Measurements from ENCODE around the gene PRDM15. TPM values are rescaled to one million over a fixed set of nuclear protein-coding genes. Genes with fewer than 3 reads are reported as not detected.

PRDM15 gene
- total RNA-seq, 2 experiments from 2014 or later, result 12.2 to 13.0 TPM

DNA sequence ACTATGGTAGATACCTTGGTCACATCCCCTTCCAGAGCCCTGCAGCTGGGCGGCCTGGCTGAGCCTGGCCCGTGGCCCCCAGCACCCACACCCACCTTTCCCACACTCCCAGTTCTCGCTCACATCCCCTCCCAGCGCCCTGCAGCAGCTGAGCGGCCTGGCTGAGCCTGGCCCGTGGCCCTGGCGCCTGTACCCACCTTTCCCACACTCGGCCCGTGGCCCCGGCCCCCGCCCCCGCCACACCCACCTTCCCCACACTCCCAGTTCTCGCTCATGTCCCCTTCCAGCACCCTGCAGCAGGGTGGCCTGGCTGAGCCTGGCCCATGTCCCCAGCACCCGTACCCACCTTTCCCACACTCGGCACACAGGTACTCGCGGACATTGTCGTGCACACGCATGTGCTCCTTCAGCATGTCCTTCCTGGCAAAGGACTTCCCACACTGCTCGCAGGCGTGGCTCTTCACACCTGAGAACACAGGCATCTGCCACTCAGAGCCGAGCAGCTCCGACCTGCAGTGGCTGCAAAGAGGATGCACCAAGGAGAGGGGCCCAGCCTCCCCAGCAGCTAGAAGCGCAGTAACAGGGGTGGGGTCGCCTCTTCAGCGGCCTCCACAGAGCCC lies 59.8 kb downstream of the PRDM15 start:
- CTCF ChIA-PET, result no interaction called here

DNA sequence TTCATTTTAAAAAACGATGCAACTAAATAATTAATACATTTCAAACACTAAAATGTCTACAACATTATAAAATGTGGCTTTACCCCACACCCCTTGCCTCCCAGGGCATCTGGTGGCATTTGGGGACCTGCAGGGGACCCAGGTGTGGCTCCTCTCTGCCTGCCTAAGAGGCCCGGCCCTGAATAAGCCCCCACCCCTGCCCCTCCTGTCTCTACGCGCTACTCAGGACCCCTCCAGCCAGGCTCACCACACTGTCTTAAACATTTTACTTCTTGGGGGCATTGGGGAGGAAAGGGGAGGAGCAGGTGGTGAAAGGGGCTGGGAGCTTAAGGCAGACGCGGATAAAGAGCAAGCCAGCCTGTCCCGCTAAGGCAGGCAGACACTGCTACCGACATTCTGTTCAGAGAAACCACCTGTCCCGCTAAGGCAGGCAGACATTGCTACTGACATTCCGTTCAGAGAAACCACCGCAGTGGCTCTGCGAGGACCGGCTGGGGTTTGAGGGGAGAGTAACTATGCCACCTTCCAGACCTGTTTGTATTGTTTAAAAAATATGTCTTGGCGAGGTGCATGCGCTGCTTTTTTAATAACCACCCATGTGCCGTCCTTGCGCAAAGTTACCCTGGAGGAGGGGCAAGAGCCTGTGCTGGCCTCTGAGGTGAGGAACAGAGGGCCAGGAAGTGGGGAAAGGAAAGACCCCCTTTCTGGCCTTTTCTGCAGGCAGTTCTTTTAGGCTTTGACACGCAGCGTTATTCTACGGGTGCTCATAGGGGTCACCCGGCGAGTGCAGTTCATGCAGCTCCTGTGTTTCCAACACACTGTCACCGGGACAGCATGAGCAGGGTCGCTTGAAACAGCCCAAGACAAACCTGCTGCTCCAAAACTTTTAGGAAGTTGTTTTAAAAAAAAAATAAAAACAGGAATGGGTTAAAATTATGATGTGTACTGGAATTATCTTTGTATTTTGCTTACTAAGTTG lies 61.0 kb downstream of the PRDM15 start:
- CTCF ChIA-PET, result interaction anchor here (1.2 to 2.1 kb wide), 2 partner anchors 57 to 299 kb away, joined by 3 to 20 read pairs; no protein-coding TSS in a partner anchor
- POLR2A ChIA-PET, result no interaction called here

More for the DNA sequence above, 59.8 kb downstream of the PRDM15 start:
- POLR2A ChIA-PET, result interaction anchor here (0.6 to 0.9 kb wide), 2 partner anchors 109 to 113 kb away, joined by 3 to 5 read pairs; no protein-coding TSS in a partner anchor

DNA sequence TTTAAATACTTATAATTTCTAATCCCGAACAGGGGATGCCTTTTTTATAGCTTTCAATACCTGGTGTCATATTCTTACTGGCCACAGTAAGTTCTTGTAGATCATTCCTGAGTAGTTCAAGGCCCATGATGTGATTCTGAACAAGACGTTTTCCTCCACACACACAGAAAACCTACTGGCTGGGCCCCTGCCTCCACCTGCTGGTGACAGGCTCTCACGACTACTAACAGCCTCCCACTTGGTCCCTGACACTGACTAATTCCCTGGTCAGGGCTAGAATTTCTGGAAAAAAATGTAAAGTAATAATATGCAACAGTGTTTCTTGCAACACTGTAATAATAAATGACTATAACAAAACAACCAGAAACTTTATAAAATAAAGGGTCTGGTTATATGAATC lies 61.9 kb downstream of the PRDM15 start:
- ChIA-PET CTCF (interaction anchor here (0.9 to 2.1 kb wide), 3 partner anchors 251 to 300 kb away, joined by 3 to 20 read pairs (median 4); no protein-coding TSS in a partner anchor), POLR2A (no interaction called here)

DNA sequence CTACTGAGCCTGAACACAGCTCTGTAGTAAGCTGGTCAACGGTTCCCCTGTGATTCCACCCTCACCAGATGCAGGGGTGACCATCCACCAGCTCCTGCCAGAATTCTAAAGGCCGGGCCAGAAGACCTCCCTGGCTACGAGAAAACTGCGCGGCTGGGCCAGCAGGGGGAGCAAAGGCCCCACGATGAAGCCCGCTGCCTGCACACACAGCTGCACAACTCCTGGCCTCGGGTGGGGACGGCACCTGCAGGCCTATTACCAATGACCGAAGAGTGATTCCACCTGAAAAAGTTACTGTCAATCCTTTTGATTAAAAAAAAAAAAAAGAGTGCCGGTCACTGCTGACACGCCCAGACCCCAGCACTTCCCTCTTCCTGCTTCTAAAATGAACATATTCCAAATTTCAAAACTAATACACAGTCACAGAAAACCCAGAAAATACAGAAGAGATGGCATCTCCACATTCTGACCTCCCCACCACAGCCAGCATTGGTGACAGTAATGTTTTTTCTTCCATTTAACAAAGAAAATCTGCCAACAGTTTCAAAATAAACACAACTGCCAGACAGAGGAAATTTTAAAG lies 62.5 kb downstream of the PRDM15 start:
- POLR2A ChIA-PET, result no interaction called here
- CTCF ChIA-PET, result interaction anchor here (0.7 to 2.1 kb wide), 8 partner anchors 15 to 336 kb away, joined by 3 to 20 read pairs (median 3); no protein-coding TSS in a partner anchor

DNA sequence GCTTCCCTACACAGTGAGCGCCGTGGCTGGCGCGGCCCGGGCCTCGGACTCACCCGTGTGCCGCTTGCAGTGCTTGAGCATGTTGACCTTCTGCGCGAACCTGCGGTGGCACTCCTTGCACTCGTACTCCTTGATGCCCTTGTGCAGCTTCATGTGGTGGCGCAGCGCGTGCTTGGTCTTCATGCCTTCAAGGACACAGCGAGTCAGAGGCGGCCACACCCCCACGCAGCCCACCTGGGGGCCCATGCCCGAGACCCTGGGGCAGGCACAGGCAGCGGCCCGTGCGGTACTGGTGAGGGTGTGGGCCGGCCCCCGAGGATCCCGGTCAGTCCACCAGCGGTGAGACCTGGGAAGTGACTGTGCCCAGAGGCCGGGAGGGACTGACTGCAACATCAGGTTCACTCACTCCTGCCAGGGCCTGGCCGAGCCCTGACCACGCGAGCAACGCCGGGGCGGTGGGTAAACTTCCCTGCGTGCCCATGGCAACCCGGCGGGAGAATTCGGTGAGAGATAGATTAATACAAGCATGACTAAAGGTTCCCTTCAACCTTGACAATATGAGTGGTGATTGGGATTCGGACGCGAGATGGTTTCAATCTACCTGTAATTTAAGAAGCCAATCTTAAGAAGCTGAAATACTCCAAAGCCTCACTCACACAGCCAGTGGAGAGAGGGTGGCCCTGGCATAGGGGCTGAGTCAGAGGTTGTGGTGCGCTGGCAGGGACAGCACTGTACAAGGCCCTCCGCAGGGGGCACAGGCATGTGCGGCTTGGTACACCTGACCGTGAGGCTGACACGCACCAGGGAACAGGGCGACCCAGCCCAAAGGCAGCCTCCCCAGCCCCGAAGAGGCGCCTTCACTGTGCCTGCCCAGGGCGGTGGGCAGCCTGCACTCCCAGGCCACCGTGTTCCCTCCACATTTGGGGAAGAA lies 63.2 kb downstream of the PRDM15 start:
- POLR2A ChIA-PET, result no interaction called here

DNA sequence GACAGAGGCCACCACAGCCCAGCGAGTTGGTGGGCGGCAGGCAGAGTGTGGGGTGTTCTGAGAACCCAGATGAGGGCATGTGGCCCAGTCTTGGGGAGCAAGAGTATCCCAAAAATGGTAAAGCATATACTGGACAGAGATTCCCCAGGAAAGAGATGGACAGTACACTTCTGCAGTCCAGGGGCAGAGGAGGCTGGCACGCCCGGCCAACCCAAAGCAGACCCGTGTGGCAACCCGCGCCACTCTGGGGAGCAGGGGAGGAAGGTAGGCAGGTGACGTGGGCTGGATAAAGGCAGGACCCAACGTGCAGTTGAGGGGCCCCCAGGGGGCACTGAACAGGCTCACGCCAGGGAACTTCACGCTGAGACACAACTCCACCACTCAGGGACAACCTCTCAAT lies 65.9 kb downstream of the PRDM15 start:
- CTCF ChIA-PET, result no interaction called here
- POLR2A ChIA-PET, result no interaction called here

More for the DNA sequence above, 63.2 kb downstream of the PRDM15 start:
- CTCF ChIA-PET, result interaction anchor here (0.7 to 2.1 kb wide), 8 partner anchors 16 to 337 kb away, joined by 3 to 20 read pairs (median 3); no protein-coding TSS in a partner anchor

DNA sequence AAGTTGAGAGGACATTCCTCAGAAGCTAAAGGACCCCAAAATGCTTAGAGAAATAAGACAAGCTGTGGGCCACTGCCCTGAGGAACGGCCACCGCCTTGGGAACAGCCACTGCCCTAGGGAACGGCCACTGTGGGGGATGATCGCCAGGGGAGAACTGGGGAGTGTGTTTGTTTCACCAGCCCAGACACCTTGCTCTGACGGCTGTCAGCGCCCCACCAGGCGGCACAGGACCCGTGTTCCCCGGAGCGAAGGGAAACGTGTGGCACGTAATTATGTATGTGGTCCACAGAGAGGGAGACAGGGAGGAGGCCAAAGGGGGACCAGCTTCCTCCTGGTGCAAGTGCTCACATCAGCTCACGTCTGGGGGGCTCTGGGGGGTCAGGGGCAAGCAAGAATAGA lies 66.5 kb downstream of the PRDM15 start:
- CTCF ChIA-PET, result no interaction called here
- POLR2A ChIA-PET, result no interaction called here

DNA sequence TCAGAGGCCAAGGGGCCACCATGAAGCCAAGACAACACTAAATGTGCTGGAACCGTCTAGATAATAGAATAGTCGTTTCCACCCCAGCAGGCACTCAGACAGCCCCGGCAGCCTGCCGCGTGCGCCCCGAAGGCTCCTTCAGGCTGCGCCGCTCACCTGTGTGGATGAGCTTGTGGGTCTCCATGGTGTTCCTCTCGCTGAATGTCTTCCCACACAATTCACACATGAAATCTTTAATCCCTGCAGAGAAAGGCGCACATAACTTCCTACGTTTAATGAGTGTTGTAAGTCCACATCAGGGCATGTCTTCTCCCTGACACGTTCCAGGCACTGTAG lies 68.6 kb downstream of the PRDM15 start:
- ChIA-PET CTCF (no interaction called here), POLR2A (no interaction called here)

DNA sequence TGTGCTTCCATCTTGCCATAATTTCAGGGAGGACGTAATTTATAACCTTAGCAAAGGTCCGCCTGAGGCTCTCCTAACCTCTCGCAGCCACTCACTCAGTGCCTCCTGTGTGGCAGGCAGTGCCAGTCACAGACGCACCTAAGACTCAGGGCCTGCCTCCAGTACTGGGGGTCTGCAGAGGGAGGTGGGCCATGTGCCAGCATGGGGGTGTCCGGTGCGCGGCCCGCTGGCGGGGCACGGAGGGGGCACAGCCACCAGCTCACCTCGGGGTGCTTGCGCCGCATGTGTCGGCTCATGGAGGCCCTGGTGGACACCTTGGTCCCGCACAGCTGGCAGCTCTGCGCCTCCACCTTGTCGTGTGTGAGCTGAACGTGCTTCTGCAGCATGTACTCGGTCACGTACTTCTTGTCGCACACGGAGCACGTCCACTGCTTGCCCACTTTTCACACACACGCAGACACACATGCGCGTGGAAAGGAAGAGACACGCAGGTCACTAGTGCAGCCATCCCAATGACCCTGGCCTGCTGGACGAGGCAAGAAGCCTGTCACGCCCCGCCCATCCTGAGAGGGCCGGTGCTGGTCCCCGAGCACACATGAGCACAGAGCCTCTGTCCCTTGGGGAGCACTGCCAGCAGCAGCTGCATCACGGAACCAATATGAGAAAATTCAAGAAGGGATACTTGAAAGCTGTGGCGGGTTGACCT lies 69.1 kb downstream of the PRDM15 start:
- CTCF ChIA-PET, result no interaction called here
- POLR2A ChIA-PET, result no interaction called here

DNA sequence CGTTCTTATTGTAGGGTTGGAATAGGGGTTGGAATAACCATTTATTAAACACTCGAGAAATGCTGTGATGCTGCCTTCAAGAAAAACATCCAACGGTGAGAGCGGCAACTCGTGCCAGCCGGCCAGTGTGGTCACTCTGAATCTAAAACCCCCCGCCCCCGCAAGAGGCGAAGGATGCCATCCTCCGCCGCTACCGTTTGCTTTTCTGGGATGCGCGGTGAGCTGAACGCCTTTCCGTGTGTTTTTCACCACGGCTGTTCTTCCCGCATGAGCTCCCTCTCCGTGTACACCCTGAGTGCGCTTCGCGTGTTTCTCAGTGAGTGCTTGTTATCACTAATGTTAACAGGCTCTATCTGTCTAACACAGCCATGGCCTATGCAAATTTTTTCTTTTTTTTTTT lies 70.3 kb downstream of the PRDM15 start:
- POLR2A ChIA-PET, result no interaction called here
- CTCF ChIA-PET, result no interaction called here

DNA sequence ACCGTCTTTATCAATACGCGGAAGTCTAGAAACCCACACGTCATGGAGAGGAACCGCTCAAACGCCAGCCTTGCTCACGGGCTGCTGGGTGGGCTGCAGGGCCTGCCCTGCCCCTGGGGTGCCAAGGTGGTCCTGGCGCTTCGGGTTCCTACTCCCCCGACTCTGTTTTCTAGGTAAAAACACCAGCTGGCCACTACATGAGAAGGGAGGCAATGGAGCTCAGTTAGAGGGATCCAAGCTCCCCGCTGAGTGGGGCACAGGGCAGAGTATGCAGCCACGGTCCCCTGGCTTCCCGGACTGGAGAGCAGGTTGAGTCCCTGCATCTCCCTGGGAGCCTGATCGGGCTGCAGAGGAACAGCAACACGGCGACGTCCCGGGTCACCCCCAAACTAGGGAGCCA lies 71.0 kb downstream of the PRDM15 start:
- ChIA-PET CTCF (no interaction called here), POLR2A (no interaction called here)

DNA sequence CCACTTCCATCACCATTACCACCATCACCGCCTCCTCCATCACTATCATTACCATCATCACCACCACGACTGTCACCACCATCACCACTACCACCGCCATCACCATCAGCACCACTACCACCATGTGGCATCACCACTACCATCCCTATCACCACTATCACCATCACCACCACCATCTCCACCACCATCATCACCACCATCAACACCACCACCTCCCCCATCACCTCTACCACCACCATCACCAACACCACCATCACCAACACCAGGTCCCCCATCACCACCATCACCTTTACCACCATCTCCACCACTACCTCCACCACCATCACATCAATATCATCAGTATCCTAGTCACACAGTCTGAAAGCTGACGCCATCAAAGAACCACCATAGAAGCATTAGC lies 72.4 kb downstream of the PRDM15 start:
- POLR2A ChIA-PET, result no interaction called here
- CTCF ChIA-PET, result interaction anchor here (0.6 kb wide), 1 partner anchor 317 kb away, joined by 3 read pairs; no protein-coding TSS in a partner anchor

DNA sequence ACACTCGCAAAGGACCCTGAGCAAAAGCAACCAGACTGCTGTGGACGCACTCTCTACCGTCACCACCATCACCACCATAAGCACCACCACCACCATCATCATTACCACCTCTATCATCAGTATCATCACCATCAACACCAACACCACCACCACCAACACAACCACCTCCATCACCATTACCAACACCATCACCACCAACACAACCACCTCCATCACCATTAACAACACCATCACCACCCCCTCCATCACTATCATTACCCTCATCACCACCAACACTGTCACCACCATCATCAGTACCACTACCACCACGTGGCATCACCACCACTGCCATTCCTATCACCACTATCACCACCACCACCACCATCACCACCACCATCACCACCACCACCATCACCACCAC lies 73.5 kb downstream of the PRDM15 start:
- ChIA-PET POLR2A (no interaction called here), CTCF (no interaction called here)

DNA sequence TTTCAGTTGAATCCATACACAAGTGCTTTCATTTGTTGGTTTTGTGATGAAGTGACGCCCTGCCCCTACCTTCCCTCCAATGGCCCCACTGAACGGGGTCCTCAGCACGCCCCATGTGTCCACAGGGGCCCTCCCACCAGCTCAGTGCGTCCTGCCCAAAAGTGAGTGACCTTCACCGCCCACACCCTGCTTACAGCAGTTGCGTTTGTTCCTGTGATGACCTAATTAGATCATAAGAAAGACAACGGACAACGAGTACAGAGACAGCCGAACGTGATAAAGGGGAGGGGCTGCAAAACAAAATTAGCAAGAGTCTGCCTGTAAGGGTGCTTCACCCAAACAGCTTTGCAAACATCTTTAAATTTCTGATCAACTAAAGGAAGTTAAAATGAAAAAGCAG lies 74.1 kb downstream of the PRDM15 start:
- ChIA-PET CTCF (no interaction called here), POLR2A (no interaction called here)

DNA sequence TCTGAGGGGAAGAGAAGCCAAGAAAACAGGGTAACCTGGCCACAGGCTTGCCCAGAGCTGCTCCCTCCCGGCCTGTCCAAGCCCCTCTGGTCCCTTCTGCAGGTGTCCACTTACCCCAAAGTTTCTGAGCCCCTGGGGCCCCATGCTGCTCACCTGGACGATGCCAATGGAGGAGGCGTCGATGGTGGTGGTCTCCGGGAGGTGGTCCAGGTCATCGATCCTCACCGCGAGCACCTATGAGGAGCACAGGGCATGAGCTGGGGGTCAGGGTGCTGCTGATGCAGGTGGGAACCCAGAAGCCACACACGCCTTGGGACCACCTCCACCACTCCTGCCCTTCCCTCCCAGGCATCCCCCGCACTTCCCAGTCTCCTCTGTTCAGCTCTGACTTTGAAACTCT lies 74.8 kb downstream of the PRDM15 start:
- POLR2A ChIA-PET, result no interaction called here
- CTCF ChIA-PET, result no interaction called here

DNA sequence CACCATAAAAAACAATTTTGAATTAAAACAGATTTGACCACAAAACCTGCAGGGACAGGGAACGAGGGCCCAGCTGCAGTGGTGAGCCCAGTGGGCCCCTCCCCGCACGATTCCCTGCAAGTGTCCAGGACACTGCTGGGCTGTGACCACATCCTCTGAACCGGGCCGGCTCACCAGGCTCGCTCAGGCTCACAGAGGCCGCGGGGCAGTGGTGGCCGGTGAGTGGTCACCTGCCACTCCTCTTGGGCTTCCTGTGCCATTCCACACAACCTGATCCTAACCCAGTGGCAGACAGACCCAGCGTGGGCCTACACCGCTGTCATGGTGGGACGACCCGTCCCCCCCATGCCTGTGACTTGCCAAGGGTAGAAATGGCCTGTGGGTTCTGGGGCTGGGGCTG lies 75.8 kb downstream of the PRDM15 start:
- POLR2A ChIA-PET, result no interaction called here
- CTCF ChIA-PET, result interaction anchor here (0.6 kb wide), 1 partner anchor 17 kb away, joined by 4 read pairs; no protein-coding TSS in a partner anchor

DNA sequence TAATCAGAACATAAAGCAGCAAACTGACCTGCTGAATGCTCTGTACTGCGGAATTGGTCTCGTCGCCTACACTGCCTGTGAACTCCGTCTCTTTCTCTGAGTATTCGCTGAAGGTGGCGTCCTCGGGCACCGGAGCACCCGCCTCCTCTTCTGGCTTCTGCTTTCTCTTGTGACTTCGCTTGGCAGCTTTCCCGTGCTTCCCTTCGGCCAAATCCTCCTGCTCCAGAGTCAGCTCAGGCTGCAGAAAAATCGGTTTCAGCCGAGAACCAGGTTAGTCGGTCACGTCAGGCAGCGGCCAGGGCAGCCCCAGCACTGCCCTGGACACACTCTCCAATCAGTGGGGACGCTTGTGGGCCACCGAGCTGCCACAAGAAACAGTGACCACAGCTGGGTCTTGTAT lies 76.5 kb downstream of the PRDM15 start:
- POLR2A ChIA-PET, result no interaction called here
- CTCF ChIA-PET, result interaction anchor here (0.6 kb wide), 1 partner anchor 16 kb away, joined by 4 read pairs; no protein-coding TSS in a partner anchor

DNA sequence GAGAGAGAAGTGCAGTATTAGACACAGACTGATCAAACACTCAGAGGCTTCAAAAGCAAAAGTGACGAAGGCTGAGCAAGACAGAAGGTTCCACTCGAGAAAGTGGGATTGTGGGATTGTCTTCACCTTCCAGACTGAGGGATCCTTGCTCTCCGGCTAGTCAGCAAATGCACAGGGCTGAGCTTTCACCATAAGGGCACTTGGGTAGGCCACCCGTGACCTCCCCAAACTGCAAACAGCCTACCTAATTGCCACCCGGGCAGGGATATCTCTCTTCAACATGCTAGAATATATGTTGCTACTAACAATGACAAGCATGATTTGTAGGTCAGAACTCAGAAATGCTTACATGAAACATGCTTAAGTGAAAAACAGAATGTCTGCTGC lies 77.0 kb downstream of the PRDM15 start:
- ChIA-PET POLR2A (no interaction called here), CTCF (no interaction called here)
